ENCODE measurements around the gene CC2D2A.

DNA sequence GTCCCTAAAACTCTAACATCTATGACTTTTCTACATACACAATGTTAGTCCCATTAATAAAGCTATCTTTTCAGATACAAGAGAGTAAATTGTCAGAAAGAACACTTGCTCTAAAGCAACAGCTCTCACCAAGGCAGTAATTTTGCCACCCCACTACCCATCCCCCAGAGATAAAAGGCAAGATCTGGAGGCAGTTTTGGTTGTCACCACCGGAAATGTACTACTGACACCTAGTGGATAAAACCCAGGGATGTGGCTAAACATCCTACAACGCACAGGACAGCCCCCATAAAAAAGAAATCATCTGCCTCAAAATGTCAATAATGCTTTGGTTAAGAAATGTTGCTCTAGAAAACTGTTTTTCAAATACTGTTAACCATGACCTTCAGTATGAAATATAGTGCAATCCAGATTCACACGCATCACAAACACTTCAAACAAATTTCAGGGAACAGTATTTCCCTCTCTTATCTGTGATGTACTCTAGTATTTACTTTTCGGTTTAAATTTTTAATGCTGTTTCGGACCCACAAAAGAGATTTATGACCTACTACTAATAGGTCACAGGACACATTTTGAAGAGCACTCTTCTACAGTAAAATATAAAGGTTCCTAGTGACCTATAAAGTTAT, 180.3 kb downstream of the CC2D2A start:
- TF ChIP-seq, protein P1, sequence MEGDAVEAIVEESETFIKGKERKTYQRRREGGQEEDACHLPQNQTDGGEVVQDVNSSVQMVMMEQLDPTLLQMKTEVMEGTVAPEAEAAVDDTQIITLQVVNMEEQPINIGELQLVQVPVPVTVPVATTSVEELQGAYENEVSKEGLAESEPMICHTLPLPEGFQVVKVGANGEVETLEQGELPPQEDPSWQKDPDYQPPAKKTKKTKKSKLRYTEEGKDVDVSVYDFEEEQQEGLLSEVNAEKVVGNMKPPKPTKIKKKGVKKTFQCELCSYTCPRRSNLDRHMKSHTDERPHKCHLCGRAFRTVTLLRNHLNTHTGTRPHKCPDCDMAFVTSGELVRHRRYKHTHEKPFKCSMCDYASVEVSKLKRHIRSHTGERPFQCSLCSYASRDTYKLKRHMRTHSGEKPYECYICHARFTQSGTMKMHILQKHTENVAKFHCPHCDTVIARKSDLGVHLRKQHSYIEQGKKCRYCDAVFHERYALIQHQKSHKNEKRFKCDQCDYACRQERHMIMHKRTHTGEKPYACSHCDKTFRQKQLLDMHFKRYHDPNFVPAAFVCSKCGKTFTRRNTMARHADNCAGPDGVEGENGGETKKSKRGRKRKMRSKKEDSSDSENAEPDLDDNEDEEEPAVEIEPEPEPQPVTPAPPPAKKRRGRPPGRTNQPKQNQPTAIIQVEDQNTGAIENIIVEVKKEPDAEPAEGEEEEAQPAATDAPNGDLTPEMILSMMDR (IDR thresholded peaks at IDR 0.05; ENCODE audit: insufficient read depth, low read length, poor library complexity, severe bottlenecking) = peak; percentile 75
- no peak for TF ChIP-seq EZH2phosphoT487 (conservative IDR thresholded peaks at IDR 0.05; ENCODE audit: low read length)
